Measurements from ENCODE around the gene MOB2.

The MOB2 gene

GRCh38 chr11:1478544-1478943 lies 8.0 kb downstream of the MOB2 start:
- ATAC-seq (replicated peaks; ENCODE audit: extremely low read depth, poor library complexity, severe bottlenecking) (no peak), DNase-seq (ENCODE audit: low spot score in 2 of 2) (no peak)
- Mint-ChIP-seq H3K4me1 (peaks cover 4% of the 10 kb centered on the region), H3K27ac (ENCODE audit: low read depth) (no peak overlapping the region), H3K9me3 (no peaks in the 10 kb centered on the region), H3K27me3 (no peaks in the 10 kb centered on the region), H3K36me3 (ENCODE audit: insufficient read depth) (peaks cover 30% of the 10 kb centered on the region), H3K4me3 (no peak overlapping the region)

- DNase-seq (ENCODE audit: low spot score in 2 of 2), result no peak
- no peaks in the 10 kb centered on the region for H3K4me1 Mint-ChIP-seq
- no peak overlapping the region for H3K4me3 Mint-ChIP-seq
- ATAC-seq (replicated peaks; ENCODE audit: extremely low read depth, poor library complexity, severe bottlenecking), result no peak
- H3K36me3 Mint-ChIP-seq (ENCODE audit: insufficient read depth), result peaks cover 30% of the 10 kb centered on the region
- H3K9me3 Mint-ChIP-seq, result no peaks in the 10 kb centered on the region
- H3K27ac Mint-ChIP-seq (ENCODE audit: low read depth), result no peak overlapping the region
- no peaks in the 10 kb centered on the region for H3K27me3 Mint-ChIP-seq
These were observed 8.6 kb downstream of the MOB2 start for GRCh38 chr11:1478011-1478410.

GRCh38 chr11:1476940-1477736 lies 9.4 kb downstream of the MOB2 start:
- no peaks in the 10 kb centered on the region for H3K4me1 Mint-ChIP-seq
- no peaks in the 10 kb centered on the region for H3K9me3 Mint-ChIP-seq
- DNase-seq (ENCODE audit: low spot score in 2 of 2), result no peak
- H3K27ac Mint-ChIP-seq (ENCODE audit: low read depth), result no peak overlapping the region
- no peak for ATAC-seq (replicated peaks; ENCODE audit: extremely low read depth, poor library complexity, severe bottlenecking)
- H3K27me3 Mint-ChIP-seq, result no peaks in the 10 kb centered on the region
- H3K4me3 Mint-ChIP-seq, result no peak overlapping the region
- peaks cover 30% of the 10 kb centered on the region for H3K36me3 Mint-ChIP-seq (ENCODE audit: insufficient read depth)

GRCh38 chr11:1475841-1476240 lies 10.7 kb downstream of the MOB2 start:
- no peaks in the 10 kb centered on the region for H3K27me3 Mint-ChIP-seq

GRCh38 chr11:1473786-1474185 lies 12.8 kb downstream of the MOB2 start:
- ATAC-seq (replicated peaks; ENCODE audit: extremely low read depth, poor library complexity, severe bottlenecking), result no peak
- Mint-ChIP-seq H3K4me3 (no peak overlapping the region), H3K9me3 (no peaks in the 10 kb centered on the region), H3K36me3 (ENCODE audit: insufficient read depth) (peaks cover 35% of the 10 kb centered on the region), H3K27me3 (no peaks in the 10 kb centered on the region), H3K4me1 (no peaks in the 10 kb centered on the region), H3K27ac (ENCODE audit: low read depth) (no peak overlapping the region)
- no peak for DNase-seq (ENCODE audit: low spot score in 2 of 2)

More at GRCh38 chr11:1475841-1476240, 10.7 kb downstream of the MOB2 start:
- Mint-ChIP-seq H3K4me1 (no peaks in the 10 kb centered on the region), H3K9me3 (no peaks in the 10 kb centered on the region), H3K27ac (ENCODE audit: low read depth) (no peak overlapping the region), H3K36me3 (ENCODE audit: insufficient read depth) (peaks cover 35% of the 10 kb centered on the region), H3K4me3 (no peak overlapping the region)
- DNase-seq (ENCODE audit: low spot score in 2 of 2) (no peak), ATAC-seq (replicated peaks; ENCODE audit: extremely low read depth, poor library complexity, severe bottlenecking) (no peak)

GRCh38 chr11:1473011-1473628 lies 13.5 kb downstream of the MOB2 start:
- Mint-ChIP-seq H3K36me3 (ENCODE audit: insufficient read depth) (peaks cover 35% of the 10 kb centered on the region), H3K27ac (ENCODE audit: low read depth) (no peak overlapping the region), H3K9me3 (no peaks in the 10 kb centered on the region), H3K4me3 (no peak overlapping the region), H3K4me1 (no peaks in the 10 kb centered on the region), H3K27me3 (no peaks in the 10 kb centered on the region)
- no peak for ATAC-seq (replicated peaks; ENCODE audit: extremely low read depth, poor library complexity, severe bottlenecking)
- DNase-seq (ENCODE audit: low spot score in 2 of 2), result no peak

GRCh38 chr11:1472180-1473005 lies 14.2 kb downstream of the MOB2 start:
- ATAC-seq (replicated peaks; ENCODE audit: extremely low read depth, poor library complexity, severe bottlenecking), result no peak
- H3K4me1 Mint-ChIP-seq, result peaks cover 2% of the 10 kb centered on the region
- no peak for DNase-seq (ENCODE audit: low spot score in 2 of 2)
- H3K36me3 Mint-ChIP-seq (ENCODE audit: insufficient read depth), result peaks cover 33% of the 10 kb centered on the region
- H3K27ac Mint-ChIP-seq (ENCODE audit: low read depth), result no peak overlapping the region
- H3K4me3 Mint-ChIP-seq, result no peak overlapping the region
- no peaks in the 10 kb centered on the region for H3K27me3 Mint-ChIP-seq
- no peaks in the 10 kb centered on the region for H3K9me3 Mint-ChIP-seq

- Mint-ChIP-seq H3K4me1 (peaks cover 8% of the 10 kb centered on the region), H3K27ac (ENCODE audit: low read depth) (no peak overlapping the region), H3K36me3 (ENCODE audit: insufficient read depth) (peaks cover 28% of the 10 kb centered on the region), H3K27me3 (no peaks in the 10 kb centered on the region), H3K9me3 (no peaks in the 10 kb centered on the region), H3K4me3 (no peak overlapping the region)
- ATAC-seq (replicated peaks; ENCODE audit: extremely low read depth, poor library complexity, severe bottlenecking), result no peak
- DNase-seq (ENCODE audit: low spot score in 2 of 2), result no peak
These were observed 14.8 kb downstream of the MOB2 start for GRCh38 chr11:1471736-1472135.

GRCh38 chr11:1470681-1471611 lies 15.6 kb downstream of the MOB2 start:
- Mint-ChIP-seq H3K4me3 (no peak overlapping the region), H3K27ac (ENCODE audit: low read depth) (no peak overlapping the region), H3K27me3 (no peaks in the 10 kb centered on the region), H3K9me3 (no peaks in the 10 kb centered on the region), H3K4me1 (peaks cover 9% of the 10 kb centered on the region), H3K36me3 (ENCODE audit: insufficient read depth) (peaks cover 27% of the 10 kb centered on the region)
- no peak for ATAC-seq (replicated peaks; ENCODE audit: extremely low read depth, poor library complexity, severe bottlenecking)
- no peak for DNase-seq (ENCODE audit: low spot score in 2 of 2)

GRCh38 chr11:1469911-1470680 lies 16.5 kb downstream of the MOB2 start:
- Mint-ChIP-seq H3K27me3 (no peaks in the 10 kb centered on the region), H3K9me3 (no peaks in the 10 kb centered on the region), H3K36me3 (ENCODE audit: insufficient read depth) (peaks cover 22% of the 10 kb centered on the region), H3K4me1 (peaks cover 15% of the 10 kb centered on the region), H3K4me3 (no peak overlapping the region), H3K27ac (ENCODE audit: low read depth) (no peak overlapping the region)
- DNase-seq (ENCODE audit: low spot score in 2 of 2) (no peak), ATAC-seq (replicated peaks; ENCODE audit: extremely low read depth, poor library complexity, severe bottlenecking) (no peak)

GRCh38 chr11:1469287-1469910 lies 17.2 kb downstream of the MOB2 start:
- H3K36me3 Mint-ChIP-seq (ENCODE audit: insufficient read depth), result peaks cover 19% of the 10 kb centered on the region
- no peak overlapping the region for H3K27ac Mint-ChIP-seq (ENCODE audit: low read depth)
- ATAC-seq (replicated peaks; ENCODE audit: extremely low read depth, poor library complexity, severe bottlenecking) (no peak), DNase-seq (ENCODE audit: low spot score in 2 of 2) (no peak)
- no peak overlapping the region for H3K4me3 Mint-ChIP-seq
- no peaks in the 10 kb centered on the region for H3K27me3 Mint-ChIP-seq
- no peaks in the 10 kb centered on the region for H3K9me3 Mint-ChIP-seq
- peaks cover 15% of the 10 kb centered on the region for H3K4me1 Mint-ChIP-seq

Measured in central memory CD8-positive, alpha-beta T cell (primary cell).